OCI-M1 (cell line): ENCODE data around the gene ITIH3.

ENCODE experiments used
- DNase-seq: peaks from one replicate; lab custom pipeline; 2025; lab: John Stamatoyannopoulos, UW

The ITIH3 gene

DNA sequence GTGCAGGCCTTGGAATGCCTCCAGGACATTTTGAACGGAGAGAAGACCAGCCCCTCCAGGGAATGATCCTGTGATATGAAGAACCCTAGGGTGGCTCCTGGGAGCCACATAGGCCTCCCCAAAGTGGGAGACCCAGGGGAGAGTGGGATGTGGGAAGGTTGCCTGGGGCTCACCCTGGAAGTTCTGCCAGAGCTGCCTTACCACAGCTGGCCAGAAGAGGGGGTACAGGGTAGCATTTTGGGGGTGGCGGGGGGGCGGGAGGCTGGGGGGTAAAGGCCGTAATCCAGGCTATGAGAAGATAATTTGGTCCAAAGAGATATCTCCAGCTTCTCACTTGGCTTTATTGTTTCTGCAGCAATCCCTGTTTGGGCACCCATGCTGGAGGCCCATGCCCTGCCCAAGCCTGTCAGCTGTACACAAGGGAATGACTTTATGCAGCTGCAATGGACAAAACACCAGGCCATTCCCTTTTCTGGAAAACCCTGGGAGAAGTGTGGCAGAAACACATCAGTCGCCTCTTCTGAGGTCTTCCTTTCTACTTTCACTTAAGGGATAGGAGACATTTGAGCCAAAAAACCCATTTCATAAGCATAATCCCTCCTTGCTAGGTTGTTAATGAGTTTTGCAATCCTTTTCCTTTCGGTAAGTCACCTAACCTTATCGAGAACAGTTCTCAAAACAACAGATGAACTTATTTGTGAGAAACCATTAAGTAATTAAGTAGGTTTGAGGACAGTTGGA lies 51.3 kb downstream of the ITIH3 start:
- no peak for DNase-seq

DNA sequence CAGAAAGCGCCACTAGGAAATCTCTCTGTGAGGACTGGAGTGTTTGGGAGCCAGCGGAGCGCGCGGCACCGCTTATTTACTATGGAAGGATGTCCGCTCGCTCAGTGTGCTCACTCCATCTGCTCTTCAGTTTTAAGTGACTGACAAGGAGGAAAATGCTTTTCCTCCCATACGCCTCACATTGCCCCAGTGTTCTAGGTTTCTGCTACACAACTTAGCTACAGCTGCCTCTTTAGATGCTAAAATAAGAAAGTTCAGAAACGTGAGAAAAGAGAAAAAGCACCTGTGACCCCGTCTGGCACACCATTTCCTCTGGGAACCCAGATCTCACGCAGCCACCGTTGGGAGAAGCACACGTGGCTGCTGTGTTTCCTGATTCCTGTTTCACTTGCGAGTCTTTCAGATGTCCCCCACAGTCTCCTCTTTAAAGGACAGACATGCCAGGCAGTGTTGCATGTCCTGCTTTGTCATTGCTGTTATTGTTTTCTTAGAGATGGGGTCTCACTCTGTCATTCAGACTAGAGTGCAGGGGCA lies 51.9 kb downstream of the ITIH3 start:
- DNase-seq = no peak

DNA sequence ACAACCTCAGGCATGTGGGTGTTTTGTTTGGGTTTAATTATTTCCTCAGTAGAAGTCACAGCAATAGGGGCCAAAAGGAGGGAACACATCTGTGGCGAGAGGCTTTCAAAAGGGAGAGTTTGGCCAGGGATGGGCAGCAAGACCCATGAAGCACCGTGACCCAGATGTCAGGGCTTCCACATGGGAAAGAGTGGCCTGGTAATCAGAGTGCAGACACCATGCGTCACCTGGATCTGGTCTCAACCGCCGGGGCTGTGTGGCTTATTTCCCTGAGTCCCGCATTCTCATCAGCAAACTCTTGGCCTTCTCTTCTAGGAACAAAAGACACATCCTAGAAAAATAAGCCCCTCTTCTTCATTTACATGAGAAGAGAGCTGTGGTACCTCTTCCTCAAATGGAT lies 52.6 kb downstream of the ITIH3 start:
- no peak for DNase-seq

DNA sequence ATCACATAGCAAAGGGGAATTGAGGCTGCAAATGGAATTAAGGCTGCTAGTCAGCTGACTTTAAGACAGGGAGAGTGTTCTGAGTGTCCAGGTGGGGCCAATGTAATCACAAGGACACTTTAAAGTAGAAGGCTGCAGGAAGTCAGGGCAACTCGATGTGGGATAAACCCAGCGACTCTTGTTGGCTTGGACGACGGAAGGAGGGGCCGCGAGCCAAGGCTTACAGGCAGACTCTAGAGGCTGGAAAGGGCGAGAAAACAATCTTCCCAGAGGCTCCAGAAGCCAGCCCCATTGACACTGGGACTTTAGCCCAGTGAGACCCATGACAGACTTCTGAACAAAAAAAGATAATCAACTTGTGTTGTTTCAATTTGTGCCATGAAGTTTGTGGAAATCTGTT lies 53.1 kb downstream of the ITIH3 start:
- no peak for DNase-seq

DNA sequence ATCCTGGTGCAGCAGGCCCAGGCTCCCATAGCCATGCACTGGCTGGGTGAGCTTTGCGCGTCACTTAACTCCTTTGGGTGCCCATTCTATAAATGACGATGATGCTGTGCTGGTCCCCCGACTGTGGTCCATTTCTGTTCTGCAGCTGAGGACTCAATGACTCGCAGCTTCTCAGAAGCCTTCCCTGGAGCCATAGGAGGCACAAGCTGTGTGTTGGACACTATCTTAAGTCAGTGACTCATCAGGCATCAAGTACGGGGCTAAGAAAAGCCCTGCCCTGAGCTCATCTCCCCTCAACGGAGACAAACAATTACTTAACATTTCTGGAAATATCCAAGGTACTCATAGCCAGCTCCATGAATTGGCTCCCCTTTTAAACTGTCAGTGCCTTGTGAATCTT lies 54.0 kb downstream of the ITIH3 start:
- no peak for DNase-seq

DNA sequence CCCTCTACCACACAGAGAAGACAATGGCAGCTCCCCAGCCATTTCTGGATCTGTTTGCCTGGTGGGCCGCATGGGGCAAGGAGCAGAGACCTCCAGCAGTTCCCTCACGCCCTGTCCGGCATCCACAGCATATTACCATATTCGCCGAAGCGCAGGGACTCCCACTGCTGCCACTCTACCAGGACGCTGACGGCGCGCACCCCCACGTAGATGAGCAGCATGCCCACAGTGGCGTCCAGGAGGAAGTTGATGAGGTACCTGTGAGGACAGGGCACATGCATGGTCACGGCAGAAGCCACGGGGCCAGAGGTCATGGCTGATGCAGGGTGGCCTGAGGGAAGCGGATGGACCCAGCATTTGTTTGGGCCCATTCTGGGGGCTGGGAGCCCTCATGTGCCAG lies 55.1 kb downstream of the ITIH3 start:
- DNase-seq = no peak

DNA sequence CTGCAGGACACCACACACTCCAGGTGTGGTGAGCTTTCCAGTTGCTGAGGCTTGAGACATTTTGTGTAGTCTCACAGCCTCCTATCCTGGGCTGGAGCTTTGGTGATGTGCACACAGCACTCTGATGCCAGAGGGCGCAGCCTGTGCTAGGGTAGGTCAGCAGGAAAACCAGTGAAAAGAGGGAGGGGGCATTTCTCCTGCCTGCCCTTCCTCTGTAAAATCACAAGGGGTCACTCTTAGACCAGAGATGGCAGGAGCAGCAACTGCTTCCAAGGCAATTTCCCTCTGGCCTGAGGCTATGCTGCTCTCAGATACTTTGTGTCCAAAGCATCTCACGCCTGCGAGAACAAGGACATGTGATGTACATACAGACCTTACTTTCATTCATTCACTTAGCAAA lies 56.8 kb downstream of the ITIH3 start:
- peak; percentile 70 for DNase-seq

DNA sequence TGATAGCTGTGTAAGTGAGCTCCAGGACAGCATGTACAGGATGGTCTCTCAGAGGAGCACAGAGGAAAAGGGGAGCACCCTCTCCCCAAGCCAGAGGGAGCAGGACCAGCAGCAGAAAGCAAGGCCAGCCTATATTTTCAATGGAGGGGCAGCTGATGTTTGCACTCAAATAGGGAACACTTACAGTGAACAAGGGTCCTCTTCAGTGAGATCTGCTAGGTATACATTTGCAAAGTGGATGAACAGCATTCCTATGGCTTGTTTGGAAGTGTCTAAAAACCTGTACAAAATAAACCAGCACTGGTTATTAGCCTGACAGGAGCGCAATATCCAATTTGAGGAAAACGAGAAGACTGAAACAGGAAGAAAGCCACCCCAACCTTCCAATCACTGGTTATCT lies 57.8 kb downstream of the ITIH3 start:
- DNase-seq = no peak

DNA sequence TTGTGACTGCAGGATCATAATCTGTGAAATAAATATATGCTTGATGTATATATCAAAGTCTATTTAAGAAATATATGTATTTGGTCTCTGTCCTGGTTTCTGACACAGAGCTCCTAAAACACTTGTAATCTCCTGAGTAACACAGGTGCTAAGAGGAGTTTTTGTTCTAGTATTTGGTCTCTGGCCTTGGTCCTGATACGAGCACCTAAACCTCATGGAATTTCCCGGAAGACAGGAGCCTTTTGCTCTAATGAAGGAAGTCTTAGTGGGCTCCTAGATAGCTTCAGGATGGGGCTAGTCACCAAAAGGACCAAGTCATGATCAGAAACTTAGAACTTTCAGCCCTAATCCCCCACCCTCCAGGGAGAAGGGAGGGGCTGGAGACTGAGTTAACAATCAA lies 59.4 kb downstream of the ITIH3 start:
- DNase-seq = no peak

DNA sequence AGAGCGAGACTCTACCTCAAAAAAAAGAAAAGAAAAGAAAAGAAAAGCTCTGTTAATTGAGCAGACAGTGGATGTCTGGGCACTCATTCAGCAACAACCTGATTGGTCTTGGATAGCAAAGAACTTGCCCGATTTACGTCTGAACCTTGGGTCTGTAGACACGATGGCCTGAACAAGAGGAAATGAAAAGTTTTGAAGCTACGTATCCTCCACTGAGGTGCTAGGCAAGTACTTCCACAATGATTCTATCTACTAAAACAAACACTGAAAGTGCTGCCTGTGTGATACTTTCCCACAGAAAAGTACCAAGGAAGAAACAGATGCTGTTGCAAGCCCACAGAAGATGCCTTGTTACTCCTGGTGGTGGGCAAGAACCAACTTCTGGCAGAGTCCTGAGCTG lies 62.1 kb downstream of the ITIH3 start:
- DNase-seq = no peak

DNA sequence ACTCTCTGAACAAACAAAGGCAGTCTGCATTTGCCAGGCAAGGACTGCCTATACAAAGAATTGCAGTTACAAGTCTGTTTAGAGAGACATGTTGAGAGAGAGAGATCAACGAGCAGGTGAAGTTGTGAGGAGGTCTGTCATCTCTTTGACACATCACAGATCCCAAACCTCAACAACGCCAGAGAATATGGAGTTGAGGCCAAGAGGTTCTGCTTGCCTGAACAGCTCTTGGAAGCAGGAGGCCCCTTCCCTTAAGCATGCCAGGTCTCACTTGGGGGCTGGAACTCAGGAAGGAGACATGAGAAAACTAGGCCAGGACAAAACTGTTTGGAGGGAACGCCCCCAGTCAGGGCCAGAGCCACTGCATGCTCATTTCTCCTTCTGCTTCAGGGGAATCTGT lies 62.5 kb downstream of the ITIH3 start:
- no peak for DNase-seq

DNA sequence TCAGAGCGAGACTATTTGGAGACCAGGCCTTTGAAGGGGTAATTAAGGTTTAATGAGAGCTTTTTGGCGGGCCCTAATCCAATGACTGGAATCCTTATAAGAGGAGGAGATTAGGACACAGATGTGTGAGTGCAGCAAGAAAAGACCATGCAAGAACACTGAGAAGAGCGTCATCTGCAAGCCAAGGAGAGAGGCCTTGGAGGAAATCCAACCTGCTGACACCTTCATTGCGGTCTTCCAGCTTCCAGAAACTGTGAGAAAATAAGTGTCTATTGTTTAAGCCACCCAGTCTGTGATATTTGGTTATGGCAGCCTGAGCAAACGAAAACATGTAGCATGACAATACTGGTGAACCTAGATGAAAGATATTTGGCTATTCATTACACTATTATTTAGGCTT lies 63.3 kb downstream of the ITIH3 start:
- no peak for DNase-seq
